HG03342 (cell line): ENCODE data around the gene OBSCN.

Experiments used
- ATAC-seq: cut with Tn5 transposase; IDR thresholded peaks from one replicate; pipeline ENCODE4 v1.9.1; 2021; ENCODE audit warnings: mild to moderate bottlenecking, moderate library complexity; ENCODE audit not compliant: unreplicated experiment

OBSCN gene

DNA sequence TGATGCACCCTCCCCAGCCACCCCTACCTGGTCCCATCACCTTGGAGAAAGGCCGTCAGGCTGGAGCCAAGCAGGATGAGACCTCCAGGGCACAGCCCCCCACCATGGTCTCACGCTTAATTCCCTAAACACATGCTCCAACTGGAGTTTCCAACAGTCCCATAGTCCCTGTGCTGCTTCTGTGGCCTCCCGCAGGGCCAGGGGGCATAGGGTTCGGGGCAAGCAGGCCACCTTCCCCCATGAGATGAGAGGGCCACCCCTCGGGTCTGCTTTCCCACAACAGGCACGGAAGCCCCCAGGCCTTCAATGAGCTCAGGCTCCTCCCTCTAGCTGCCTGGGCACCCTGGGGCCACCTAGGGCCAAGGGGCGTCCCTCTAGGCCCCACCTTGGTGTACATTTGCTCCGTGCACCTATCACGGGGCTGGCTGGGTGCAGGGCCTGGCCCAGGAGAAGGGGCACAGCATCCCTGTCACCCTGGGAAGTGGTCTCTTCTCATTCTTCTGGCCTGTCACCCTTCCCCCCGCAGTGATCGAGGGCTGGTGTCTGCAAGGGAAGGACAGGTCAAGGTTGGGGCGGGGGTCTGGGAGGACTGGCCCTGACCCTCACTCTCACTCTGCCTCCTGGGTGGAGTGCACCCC, 156.3 kb downstream of the OBSCN start:
- no peak for ATAC-seq

DNA sequence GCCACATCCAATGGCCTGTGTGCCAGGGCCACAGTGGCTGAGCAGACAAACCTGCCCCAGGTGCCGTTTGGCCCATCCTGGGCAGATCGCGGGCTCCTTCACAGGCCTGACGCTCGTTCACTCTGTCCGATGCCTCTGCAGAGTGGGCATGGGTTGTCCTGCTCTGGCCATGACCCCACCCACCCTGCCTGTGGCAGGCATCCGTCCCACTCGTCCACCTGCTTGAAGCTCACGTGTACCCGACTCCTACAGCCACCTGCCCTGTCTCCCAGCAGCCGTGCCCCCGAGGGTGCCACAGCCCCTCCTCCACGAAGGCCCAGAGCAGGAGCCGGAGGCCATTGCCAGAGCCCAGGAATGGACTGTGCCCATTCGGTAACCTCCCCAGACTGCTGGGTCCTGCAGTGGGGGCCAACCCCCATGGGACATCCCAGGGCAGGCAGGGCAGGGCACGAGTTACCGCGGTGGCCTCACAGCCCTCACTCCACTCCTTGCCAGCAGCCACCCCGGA, 156.9 kb downstream of the OBSCN start:
- no peak for ATAC-seq

GRCh38 chr1:228365271-228366061, 157.6 kb downstream of the OBSCN start:
- no peak for ATAC-seq

DNA sequence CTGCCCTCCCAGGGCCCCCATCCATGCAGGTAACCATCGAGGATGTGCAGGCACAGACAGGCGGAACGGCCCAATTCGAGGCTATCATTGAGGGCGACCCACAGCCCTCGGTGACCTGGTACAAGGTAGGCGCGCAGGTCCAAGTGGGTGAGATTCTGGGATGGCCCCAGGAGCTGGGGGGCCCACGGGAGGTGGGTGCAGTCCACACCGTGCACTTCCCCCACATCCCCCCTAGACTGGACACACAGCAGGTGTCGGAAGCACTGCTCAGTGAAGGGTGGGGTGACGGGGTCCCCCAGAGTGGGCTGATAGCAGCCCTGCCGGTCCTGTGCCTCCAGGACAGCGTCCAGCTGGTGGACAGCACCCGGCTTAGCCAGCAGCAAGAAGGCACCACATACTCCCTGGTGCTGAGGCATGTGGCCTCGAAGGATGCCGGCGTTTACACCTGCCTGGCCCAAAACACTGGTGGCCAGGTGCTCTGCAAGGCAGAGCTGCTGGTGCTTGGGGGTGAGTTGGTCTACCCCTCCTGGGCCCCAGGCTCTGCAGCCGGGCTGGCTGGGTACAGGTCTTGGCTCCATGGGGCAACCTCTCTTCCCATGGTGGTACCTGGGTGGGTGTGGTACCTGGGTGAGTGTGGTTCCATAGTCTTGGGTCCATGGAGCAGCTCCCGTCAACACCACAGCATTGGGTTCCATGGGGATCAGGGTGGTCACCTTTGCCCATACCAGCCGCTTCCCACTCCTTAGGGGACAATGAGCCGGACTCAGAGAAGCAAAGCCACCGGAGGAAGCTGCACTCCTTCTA, 158.4 kb downstream of the OBSCN start:
- ATAC-seq, result no peak

DNA sequence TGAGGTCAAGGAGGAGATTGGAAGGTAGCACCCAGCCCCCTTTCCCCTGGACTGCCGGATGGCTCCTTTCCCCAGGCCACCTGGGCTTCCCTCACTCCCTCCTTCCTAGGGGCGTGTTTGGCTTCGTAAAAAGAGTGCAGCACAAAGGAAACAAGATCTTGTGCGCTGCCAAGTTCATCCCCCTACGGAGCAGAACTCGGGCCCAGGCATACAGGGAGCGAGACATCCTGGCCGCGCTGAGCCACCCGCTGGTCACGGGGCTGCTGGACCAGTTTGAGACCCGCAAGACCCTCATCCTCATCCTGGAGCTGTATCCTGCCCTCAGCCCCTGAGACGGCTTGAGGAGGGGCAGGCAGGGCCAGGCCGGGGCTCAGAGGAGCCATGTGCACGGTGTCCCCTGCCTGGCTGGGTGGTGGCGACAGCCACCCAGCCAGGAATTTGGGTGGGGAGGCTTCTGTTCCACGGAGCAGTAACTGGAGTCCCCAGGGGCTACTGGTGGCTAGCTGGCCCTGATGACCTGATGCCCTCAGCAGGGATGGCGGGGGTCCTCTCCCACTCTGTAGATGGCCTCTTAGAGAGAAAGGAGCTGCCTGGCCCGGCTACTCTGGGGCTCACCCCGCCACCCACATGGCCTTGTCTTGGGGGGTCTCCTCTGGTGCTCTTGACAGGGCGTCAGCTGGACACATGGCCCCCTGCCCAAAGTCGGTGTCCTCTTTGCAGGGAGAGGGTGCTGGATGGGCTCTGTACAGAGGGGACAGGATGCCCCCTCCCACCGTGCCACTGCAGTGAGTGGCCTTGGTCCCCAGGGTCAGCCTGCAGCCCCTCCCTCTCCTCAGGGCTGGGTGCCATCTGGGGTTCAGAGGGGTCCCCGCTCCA, 159.3 kb downstream of the OBSCN start:
- no peak for ATAC-seq

- ATAC-seq, result no peak
Measured at GRCh38 chr1:228367798-228368791, 160.3 kb downstream of the OBSCN start.

- ATAC-seq, result no peak
Measured at GRCh38 chr1:228368801-228369607, 161.2 kb downstream of the OBSCN start.

DNA sequence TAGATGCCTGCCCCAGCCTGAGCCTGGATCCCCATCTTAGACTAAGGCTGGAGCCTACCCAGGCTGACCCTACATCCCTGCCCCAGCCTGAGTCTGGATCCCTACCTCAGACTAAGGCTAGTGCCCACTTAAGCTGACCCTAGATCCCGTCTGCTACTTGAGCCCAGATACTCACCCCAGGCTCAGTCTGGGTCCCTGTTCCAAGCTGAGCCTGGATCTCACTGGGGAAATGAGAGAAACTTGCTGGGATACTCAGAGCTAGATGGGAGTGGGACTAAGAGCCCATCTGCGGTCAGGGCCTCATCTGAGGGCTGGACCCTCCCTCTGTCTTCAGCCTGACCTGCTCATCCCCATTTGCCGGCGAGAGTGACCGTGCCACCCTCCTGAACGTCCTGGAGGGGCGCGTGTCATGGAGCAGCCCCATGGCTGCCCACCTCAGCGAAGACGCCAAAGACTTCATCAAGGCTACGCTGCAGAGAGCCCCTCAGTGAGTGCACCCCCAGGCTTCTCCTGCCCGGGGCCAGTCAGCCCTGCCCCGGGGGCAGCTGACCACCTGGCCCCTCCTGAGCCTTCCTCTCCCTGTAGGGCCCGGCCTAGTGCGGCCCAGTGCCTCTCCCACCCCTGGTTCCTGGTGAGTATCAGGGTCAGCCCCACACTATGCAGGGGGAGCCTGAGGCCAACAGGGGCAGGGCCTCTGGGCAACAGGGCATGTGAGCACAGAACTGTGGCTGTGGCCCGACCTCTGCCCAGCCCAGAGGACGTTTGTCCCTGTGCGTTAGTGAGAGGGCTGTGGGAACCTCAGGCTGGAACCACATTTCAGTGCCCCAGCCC, 162.0 kb downstream of the OBSCN start:
- no peak for ATAC-seq

DNA sequence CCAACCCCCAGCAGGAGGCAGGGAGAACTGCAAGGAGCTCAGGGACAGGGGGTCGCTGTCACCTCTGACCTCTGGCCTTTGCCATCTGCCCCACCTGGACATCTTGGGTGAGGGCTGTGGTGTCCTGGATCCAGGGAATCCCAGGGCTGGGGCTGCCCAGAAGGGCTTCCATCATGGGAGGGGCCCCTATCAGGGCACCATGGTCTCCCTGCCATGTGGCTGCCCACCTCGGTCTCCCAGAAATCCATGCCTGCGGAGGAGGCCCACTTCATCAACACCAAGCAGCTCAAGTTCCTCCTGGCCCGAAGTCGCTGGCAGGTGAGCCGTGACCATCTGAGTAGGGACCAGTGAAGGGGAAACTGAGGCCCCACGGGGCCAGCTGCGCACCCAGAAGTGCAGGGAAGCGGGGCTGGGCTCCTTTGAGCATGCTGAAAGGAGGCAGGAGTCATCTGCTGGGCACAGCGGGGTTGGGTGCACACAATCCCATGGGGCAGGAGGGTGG, 162.6 kb downstream of the OBSCN start:
- ATAC-seq, result no peak

- no peak for ATAC-seq
Measured at GRCh38 chr1:228370941-228371740, 163.3 kb downstream of the OBSCN start.

- no peak for ATAC-seq
Measured at GRCh38 chr1:228371741-228372182, 163.9 kb downstream of the OBSCN start.

DNA sequence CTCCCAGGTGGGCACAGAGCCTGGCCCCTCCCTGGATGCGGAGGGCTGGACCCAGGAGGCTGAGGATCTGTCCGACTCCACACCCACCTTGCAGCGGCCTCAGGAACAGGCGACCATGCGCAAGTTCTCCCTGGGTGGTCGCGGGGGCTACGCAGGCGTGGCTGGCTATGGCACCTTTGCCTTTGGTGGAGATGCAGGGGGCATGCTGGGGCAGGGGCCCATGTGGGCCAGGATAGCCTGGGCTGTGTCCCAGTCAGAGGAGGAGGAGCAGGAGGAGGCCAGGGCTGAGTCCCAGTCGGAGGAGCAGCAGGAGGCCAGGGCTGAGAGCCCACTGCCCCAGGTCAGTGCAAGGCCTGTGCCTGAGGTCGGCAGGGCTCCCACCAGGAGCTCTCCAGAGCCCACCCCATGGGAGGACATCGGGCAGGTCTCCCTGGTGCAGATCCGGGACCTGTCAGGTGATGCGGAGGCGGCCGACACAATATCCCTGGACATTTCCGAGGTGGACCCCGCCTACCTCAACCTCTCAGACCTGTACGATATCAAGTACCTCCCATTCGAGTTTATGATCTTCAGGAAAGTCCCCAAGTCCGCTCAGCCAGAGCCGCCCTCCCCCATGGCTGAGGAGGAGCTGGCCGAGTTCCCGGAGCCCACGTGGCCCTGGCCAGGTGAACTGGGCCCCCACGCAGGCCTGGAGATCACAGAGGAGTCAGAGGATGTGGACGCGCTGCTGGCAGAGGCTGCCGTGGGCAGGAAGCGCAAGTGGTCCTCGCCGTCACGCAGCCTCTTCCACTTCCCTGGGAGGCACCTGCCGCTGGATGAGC, 164.5 kb downstream of the OBSCN start:
- ATAC-seq, result no peak

GRCh38 chr1:228373004-228373680, 165.3 kb downstream of the OBSCN start:
- ATAC-seq, result no peak

DNA sequence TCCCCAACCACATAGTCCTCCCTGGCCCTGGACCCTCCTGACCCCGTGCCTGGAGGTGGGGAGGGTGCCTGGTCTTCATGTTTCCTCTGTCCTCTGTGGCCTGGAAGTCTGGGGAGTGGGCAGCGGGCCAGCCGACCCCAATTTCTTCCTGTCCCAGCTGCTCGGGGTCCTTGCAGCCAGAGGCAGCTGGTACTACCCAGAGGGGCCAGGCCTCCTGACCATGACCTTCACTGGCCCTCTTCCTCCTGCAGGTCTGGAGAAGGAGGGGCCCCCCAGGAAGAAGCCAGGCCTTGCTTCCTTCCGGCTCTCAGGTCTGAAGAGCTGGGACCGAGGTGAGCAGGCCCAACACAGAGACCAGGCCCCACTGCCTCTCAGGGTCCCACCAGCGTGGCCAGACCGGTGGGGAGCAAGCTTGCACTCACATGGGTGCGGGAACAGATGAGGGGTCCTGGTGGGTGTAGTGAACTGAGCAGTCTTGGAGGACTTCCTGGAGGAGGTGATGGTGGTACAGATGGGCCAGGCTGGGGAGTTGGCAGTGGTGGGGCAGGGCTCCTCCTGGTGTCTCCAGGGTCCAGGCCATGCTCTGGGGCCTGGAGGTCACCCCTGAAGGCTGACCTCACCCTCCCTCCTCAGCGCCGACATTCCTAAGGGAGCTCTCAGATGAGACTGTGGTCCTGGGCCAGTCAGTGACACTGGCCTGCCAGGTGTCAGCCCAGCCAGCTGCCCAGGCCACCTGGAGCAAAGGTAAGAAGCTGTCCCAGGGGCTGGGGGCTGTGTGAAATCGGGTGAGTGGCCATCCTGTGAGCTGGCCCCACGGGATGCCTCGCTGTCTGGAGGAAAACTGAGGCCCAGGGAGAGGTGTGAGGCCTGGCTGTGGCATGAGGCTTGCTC, 166.1 kb downstream of the OBSCN start:
- ATAC-seq, result no peak
